Prostate gland (tissue), 2 donors: Measurements from ENCODE around the gene UBE2U.

Experiments
- POLR2AphosphoS5 ChIP-seq: sonication (generic); formaldehyde crosslinking; IDR thresholded peaks from one replicate; pipeline ENCODE4 v1.6.1; 2017; ENCODE audit warnings: antibody characterized with exemption
- TF ChIP-seq, protein P1 (sequence below), 4 experiments: fragments of 200-600 bp in 2 of 4; fragments of 450-650 bp in 2 of 4; sonication (generic) in 2 of 4; IDR thresholded peaks; 1 replicate in 3 of 4; 2 replicates in 1 of 4; pipeline ENCODE4 v1.5.1; 2016 to 2019; ENCODE audit warnings: antibody characterized with exemption in 4 of 4, mild to moderate bottlenecking in 2 of 4, moderate library complexity in 2 of 4

DNA sequence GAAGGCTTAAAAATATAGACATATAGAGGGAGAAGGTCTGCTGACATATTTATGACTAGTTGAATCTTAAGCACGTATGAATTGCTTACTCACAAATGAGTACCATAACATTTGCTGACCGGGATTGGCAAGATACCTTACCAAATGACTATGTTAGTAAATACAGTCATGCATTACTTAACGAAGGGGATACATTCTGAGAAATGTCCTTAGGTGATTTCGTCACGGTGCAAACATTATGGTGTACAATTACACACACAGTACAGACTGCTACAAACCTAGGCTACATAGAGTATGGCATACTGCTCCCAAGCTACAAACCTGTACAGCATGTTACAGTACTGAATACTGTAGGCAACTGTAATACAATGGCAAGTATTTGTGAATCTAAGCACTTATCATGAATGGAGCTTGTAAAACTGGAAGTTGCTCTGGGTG lies 19.4 kb upstream of the UBE2U start:
- no peak for TF ChIP-seq POLR2AphosphoS5
- TF ChIP-seq, protein P1, sequence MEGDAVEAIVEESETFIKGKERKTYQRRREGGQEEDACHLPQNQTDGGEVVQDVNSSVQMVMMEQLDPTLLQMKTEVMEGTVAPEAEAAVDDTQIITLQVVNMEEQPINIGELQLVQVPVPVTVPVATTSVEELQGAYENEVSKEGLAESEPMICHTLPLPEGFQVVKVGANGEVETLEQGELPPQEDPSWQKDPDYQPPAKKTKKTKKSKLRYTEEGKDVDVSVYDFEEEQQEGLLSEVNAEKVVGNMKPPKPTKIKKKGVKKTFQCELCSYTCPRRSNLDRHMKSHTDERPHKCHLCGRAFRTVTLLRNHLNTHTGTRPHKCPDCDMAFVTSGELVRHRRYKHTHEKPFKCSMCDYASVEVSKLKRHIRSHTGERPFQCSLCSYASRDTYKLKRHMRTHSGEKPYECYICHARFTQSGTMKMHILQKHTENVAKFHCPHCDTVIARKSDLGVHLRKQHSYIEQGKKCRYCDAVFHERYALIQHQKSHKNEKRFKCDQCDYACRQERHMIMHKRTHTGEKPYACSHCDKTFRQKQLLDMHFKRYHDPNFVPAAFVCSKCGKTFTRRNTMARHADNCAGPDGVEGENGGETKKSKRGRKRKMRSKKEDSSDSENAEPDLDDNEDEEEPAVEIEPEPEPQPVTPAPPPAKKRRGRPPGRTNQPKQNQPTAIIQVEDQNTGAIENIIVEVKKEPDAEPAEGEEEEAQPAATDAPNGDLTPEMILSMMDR (IDR thresholded peaks at IDR 0.05): no peak
